ENCODE results near the gene C17orf107.

GRCh38 chr17:4859816-4860625, 39.3 kb upstream of the C17orf107 start:
- TF ChIP-seq CTCF (IDR thresholded peaks at IDR 0.05): no peak
- TF ChIP-seq EP300 (IDR thresholded peaks at IDR 0.05): no peak
